UCSD-AML1 (cell line): ENCODE results near the gene PP2D1.
"Not testable (repeated sequence)": the region's sequence is repeated elsewhere in the genome, so short reads cannot be mapped to it uniquely, and the experiment has no call there.

ENCODE experiments used
- DNase-seq: peaks from one replicate; lab custom pipeline; 2025; ENCODE audit not compliant: unreplicated experiment; lab: John Stamatoyannopoulos, UW

PP2D1 gene

DNA sequence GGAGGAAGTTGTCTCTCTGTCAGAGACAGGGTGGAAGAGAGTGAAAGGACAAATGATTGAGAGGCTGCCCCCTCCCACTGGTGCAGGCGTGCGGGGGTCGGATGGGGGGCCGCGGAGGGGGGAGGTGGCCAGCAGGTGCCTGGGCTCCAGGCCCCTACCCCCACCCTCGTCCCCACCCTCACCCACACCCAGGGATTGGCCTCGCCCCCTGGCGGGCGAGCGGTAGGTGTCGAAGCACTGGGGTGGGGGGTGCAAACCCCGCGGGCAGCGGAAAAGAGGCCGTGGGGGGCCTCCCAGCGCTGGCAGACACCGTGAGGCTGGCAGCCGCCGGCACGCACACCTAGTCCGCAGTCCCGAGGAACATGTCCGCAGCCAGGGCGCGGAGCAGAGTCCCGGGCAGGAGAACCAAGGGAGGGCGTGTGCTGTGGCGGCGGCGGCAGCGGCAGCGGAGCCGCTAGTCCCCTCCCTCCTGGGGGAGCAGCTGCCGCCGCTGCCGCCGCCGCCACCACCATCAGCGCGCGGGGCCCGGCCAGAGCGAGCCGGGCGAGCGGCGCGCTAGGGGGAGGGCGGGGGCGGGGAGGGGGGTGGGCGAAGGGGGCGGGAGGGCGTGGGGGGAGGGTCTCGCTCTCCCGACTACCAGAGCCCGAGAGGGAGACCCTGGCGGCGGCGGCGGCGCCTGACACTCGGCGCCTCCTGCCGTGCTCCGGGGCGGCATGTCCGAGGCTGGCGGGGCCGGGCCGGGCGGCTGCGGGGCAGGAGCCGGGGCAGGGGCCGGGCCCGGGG is 27.9 kb upstream of the PP2D1 start, which contains the start of gene KAT2B:
TSS of gene KAT2B (plus strand) at position 682 of the 783 bp plus-strand sequence. CDS start at position 714, 32 bp downstream.
- DNase-seq, result peak; percentile 88

DNA sequence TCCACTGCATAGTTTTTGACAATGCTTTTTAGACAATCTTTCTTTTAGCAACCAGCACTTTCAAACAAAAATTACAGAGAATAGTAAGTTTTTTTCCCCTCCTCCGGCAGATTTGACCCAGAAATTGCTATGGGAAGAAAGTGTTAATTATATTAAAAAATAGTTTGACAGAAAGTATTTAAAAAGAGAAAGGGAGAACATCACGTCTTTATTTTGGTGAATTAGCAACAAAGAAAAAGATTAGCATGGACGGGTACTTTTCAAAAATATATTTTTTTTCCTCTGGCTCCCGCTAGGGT is 27.4 kb upstream of the PP2D1 start:
- no peak for DNase-seq

DNA sequence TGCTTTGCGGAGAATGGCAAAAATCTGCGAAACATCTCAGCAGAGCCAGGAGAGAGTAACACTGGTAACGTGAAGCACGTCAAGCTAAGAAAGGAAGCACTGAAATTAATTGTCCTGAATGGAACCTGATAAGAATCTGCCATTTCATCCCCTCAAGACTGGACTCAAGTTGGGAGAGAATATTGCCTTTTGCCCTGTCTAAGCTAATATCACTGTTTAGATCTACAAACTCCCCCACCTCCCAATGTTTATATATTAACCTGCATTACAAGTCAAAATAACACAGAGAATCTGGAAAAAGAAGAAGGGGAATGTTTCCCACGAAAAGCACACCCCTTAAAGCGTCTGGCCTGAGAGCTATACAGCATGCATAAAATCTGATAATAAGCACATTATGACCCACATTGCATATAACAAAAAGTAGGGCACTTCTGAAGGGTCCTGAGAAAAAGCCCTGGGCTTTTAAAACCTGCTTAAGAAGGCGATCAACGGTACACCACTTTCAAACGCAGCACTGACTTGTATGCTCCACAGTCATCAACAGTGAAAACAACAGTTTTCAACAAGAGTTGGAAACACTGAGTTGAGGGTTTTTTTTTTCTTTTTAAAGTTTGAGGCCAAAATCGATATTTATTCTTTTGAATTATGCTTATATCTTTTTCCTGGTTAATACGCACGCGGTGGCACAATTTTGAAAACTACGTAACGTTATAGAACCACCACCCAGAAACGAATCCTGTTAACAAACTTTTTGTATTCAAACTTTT is 26.8 kb upstream of the PP2D1 start:
- DNase-seq, result no peak

DNA sequence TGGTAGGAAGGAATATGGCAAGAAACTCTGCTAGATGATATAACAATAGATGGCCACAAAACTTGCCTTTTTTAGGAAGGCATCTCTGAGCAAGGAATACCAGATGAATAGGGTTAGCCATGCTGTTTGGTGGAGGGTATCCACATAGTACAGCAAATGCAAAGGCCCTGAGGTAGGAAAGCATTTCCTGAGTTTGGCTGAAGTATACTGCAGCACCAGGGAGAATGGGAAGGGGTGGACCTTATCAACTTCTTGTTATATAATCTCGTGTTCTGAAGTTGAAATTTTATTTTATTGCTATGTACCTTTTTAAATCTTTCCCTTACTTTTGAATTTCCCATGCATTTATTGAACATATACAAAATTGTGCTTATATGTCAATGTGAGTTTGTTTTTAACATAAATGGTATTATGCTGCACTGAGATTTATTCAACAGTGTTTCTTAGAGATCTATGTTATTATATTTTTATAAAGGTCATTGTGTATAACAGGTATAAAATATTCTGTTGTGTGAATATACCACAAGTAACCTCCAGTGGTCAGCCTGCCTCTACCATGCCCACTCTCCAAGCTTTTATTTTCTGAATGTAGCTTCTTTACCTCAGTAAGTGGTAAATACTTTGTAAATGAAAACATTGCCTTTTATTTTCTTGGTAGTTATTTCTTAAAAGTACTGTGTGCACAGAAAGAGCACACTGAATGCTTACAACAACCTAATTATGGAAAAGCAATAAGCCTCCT is 25.4 kb upstream of the PP2D1 start:
- no peak for DNase-seq

DNA sequence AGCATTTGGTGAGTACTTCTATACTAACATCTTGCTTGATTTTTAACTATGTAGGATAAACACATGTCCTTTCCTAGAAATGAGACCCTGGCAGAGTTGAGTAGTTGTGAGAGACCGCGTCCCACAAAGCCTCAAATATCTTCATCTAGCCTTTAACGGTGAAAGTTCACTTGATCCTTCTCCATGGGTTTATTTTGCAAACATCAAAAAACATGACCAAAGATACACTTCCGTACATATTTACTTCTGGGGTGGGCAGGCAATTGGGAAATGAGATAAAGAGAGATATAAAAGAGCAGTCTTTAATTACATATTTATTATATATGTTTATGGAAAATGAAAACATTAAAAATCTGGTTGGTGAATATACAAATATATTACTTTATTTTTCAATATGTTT is 23.0 kb upstream of the PP2D1 start:
- no peak for DNase-seq

DNA sequence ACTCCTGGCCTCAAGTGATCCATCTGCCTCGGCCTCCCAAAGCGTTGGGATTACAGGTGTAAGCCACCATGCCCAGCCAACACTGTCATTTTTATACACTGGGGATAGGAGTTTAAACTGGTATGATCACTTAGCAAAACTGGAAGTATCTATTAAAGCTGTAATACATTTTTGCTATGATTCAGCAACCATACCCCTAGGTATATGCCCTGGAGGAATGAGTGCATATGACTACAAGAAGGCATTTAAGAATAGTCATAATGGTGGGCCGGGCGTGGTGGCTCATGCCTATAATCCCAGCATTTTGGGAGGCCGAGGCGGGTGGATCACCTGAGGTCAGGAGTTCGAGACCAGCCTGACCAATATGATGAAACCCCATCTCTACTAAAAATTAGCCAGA is 19.9 kb upstream of the PP2D1 start:
- DNase-seq, result not testable (repeated sequence)

GRCh38 chr3:20028905-20029331 is 16.9 kb upstream of the PP2D1 start:
- DNase-seq, result no peak

GRCh38 chr3:20027136-20027535 is 15.1 kb upstream of the PP2D1 start:
- DNase-seq, result no peak

- DNase-seq, result peak; percentile 26
Observed at GRCh38 chr3:20023623-20024405, 11.8 kb upstream of the PP2D1 start.

GRCh38 chr3:20022954-20023622 is 11.0 kb upstream of the PP2D1 start:
- DNase-seq, result no peak

DNA sequence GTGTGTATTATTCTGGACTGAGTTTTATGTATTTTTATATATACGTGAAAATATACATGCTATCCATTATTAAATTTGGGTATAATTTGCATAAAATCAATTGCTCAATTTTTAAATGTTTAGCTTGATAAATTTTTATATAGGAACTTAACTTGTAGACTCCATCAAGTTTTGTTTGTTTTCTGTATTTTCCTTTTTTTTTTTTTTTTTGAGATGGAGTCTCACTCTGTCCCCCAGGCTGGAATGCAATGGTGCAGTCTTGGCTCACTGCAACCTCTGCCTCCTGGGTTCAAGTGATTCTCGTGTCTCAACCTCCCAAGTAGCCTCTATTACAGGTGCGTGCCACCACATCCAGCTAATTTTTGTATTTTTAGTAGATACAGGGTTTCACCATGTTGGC is 4.0 kb upstream of the PP2D1 start:
- not testable (repeated sequence) for DNase-seq

DNA sequence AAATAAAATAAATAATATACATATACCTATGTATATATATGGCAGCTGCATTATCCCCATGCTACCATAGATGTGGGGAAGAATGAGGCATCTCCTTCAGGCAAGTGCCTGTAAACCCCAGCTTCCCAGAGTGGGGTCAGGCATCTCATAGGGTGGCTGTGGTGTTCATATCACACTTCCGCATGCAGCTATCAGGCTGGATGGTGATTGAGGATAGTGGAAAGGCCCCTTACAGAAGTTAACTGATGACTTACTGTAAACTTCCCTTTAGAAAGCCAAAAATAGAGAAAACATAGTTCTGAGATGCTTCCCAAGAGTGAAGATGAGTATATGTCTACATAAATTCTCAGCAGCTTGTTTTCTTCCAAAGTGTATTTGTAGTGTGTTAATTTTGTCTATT is 3.5 kb upstream of the PP2D1 start:
- peak; percentile 9 for DNase-seq

GRCh38 chr3:20013396-20013795 is 1.3 kb upstream of the PP2D1 start:
- DNase-seq, result no peak

DNA sequence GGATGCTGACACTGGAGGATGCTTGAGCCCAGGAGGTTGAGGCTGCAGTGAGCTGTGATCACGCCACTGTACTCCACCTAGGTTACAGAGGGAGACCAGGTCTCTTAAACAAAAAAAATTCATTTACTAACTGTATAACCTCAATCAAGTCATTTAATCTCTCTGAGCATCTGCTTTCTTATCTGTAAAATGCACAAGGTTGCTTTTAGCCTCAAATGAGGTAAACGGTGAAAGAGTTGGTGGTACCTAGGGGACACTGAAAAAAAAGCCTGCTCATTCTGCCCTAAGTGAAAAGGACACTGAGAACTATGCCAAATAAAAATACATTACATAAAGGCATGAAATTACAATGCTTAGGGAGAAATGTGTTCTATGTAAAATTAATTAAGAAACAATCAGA is 3.4 kb downstream of the PP2D1 start:
- no peak for DNase-seq

- no peak for DNase-seq
Observed at GRCh38 chr3:20007960-20008359, 4.1 kb downstream of the PP2D1 start.

DNA sequence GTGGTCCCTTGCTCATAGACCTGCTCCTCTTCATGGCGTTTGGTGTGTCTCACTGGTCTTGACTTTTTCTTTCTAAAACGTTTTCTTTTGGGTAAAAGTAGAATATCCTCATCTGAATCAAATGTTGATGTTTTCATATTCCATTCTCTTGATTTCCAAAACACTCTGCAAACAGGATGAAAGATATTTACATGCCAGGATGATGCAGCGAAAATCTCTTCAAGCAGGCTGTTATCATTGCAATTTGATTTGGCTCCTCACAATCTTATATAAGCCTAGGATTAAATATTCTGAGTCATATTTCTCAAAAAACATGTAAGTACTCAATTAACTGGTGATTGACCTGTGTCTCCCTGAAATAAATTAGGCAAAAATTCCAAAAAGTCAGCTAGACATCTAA is 10.1 kb downstream of the PP2D1 start:
- DNase-seq, result no peak

DNA sequence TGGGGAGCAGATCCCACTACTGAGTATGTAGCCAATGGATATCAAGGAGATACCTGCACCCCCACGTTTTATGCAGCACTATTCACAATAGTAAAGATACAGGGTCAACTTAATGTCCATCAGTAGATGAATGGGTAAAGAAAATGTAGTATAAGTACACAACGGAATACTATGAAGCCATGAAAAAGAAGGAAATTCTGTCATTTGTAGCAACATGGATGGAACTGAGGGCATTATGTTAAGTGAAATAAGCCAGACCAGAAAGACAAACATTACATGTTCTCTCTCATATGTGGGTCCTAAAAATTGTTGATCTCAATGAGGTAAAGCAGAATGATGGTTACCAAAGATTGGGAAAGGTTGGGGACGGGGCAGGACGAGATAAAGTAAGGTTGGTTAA is 14.6 kb downstream of the PP2D1 start:
- no peak for DNase-seq

GRCh38 chr3:19994796-19995195 is 17.3 kb downstream of the PP2D1 start:
- no peak for DNase-seq

GRCh38 chr3:19988904-19989303 is 23.2 kb downstream of the PP2D1 start:
- not testable (repeated sequence) for DNase-seq

DNA sequence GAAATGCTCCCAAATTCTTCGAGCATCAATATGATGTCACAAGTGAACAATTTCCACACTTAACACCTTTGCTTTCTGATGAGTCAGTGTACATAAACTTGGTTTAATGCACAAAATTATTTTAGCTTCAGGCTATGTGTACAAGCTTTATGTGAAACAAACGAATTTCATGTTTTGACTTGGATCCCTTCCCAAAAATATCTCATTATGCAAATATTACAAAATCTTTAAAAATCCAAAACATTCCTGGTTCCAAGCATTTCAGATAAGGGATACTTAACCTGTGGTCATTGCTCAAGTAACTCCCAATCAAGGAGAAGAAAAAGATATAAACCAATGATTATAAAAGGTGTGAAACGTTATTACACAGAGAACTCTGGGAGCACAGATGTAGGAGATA is 40.0 kb downstream of the PP2D1 start:
- no peak for DNase-seq
